Lower leg skin (tissue), 4 donors: ENCODE data around the gene LCN2. TPM values are rescaled to one million over a fixed set of nuclear protein-coding genes. Genes with fewer than 3 reads are reported as not detected.

Experiments used
- DNase-seq, 2 donors: peaks; one replicate each; pipeline ENCODE4 v3.0.0-alpha.2; 2019; ENCODE audit warnings: low spot score in 2 of 2
- H3K4me3 ChIP-seq: fragments of 200-600 bp; sonication (generic); 2 replicates; pipeline ENCODE4 v1.5.1; 2017; ENCODE audit warnings: mild to moderate bottlenecking, low read depth; ENCODE audit not compliant: poor library complexity, severe bottlenecking
- POLR2A ChIP-seq, 2 donors: fragments of 450-650 bp; IDR thresholded peaks; one replicate each; pipeline ENCODE4 v1.6.1; 2016 to 2017; ENCODE audit warnings: antibody characterized with exemption in 2 of 2, mild to moderate bottlenecking in 1 of 2, moderate library complexity in 1 of 2
- WGBS, 2 donors: methylation state at CpG; one replicate each; pipeline ENCODE4 v1.1.5; 2018; 5-methylcytosine and 5-hydroxymethylcytosine counted together
- intact Hi-C: fragments of 100-400 bp; cut with DNase I; formaldehyde crosslinking; loops from one replicate; pipeline ENCODE4 v1.15.0; 2023; ENCODE audit warnings: low total_unique reads
- total RNA-seq, 4 donors: library from RNA; depleted of rRNA; stranded (reverse); fragments of >200 nt; gene quantifications; one replicate each; pipeline ENCODE4 v1.1.0, GENCODE V29; 2016
- TF ChIP-seq, protein P1 (sequence below), 3 donors: fragments of 450-650 bp; IDR thresholded peaks; one replicate each; pipeline ENCODE4 v1.5.1; 2016; ENCODE audit warnings: antibody characterized with exemption in 3 of 3, mild to moderate bottlenecking in 3 of 3, moderate library complexity in 2 of 3

Gene LCN2
- total RNA-seq, result 10 to 100 TPM in 2 of 4 donors, 1 to 10 TPM in 2; 3.7 to 33.8 (median 19.1) TPM

DNA sequence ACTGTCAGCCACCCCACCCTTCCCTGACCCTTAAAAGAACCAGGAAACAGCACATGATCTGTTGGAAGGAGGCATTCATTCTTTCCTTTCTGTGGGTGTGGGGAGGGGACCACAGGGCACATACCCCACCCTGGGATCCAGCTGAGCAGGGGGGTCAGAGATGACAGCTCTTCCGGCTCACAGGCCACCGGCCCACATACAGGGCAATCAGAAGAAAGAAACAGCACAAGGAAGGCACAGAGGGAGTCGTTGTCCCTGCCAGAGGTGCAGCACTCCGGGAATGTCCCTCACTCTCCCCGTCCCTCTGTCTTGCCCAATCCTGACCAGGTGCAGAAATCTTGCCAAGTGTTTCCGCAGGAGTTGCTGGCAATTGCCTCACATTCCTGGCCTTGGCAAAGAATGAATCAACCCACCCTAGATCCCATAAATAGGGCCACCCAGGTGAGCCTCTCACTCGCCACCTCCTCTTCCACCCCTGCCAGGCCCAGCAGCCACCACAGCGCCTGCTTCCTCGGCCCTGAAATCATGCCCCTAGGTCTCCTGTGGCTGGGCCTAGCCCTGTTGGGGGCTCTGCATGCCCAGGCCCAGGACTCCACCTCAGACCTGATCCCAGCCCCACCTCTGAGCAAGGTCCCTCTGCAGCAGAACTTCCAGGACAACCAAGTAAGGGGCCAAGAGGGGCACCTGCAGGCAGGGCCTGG is at the start of gene LCN2:
LCN2 (plus strand) TSS at position 453 of the 701 bp plus-strand sequence; CDS start at position 526, 73 bp downstream.
- TF ChIP-seq, protein P1, sequence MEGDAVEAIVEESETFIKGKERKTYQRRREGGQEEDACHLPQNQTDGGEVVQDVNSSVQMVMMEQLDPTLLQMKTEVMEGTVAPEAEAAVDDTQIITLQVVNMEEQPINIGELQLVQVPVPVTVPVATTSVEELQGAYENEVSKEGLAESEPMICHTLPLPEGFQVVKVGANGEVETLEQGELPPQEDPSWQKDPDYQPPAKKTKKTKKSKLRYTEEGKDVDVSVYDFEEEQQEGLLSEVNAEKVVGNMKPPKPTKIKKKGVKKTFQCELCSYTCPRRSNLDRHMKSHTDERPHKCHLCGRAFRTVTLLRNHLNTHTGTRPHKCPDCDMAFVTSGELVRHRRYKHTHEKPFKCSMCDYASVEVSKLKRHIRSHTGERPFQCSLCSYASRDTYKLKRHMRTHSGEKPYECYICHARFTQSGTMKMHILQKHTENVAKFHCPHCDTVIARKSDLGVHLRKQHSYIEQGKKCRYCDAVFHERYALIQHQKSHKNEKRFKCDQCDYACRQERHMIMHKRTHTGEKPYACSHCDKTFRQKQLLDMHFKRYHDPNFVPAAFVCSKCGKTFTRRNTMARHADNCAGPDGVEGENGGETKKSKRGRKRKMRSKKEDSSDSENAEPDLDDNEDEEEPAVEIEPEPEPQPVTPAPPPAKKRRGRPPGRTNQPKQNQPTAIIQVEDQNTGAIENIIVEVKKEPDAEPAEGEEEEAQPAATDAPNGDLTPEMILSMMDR (IDR thresholded peaks at IDR 0.05), result no peak
- TF ChIP-seq POLR2A (IDR thresholded peaks at IDR 0.05), result no peak
- intact Hi-C loops, result no loop called here
- H3K4me3 ChIP-seq, result no peak within 1 kb of the TSS
- 43 to 48% methylated on average over 9 of the region's 9 CpGs for WGBS, 2 donors
- DNase-seq, result no peak

- intact Hi-C loops, result no loop called here
- H3K4me3 ChIP-seq, result no peak overlapping the region
Measured at GRCh38 chr9:128099932-128100491, 49.2 kb upstream of the LCN2 start.

GRCh38 chr9:128100581-128100980 is 48.7 kb upstream of the LCN2 start:
- no peak for DNase-seq
- intact Hi-C loops, result no loop called here
- no peak overlapping the region for H3K4me3 ChIP-seq
- no peak for TF ChIP-seq POLR2A (IDR thresholded peaks at IDR 0.05)
- TF ChIP-seq, protein P1 (IDR thresholded peaks at IDR 0.05), result no peak
- WGBS, 2 donors, result 88 to 94% methylated on average over 9 to 10 of the region's 10 CpGs

More at GRCh38 chr9:128099932-128100491, 49.2 kb upstream of the LCN2 start:
- 58% methylated on average over 14 to 16 of the region's 16 CpGs for WGBS, 2 donors
- no peak for TF ChIP-seq POLR2A (IDR thresholded peaks at IDR 0.05)
- TF ChIP-seq, protein P1 (IDR thresholded peaks at IDR 0.05), result no peak
- DNase-seq, result no peak

- no peak for TF ChIP-seq POLR2A (IDR thresholded peaks at IDR 0.05)
- TF ChIP-seq, protein P1 (IDR thresholded peaks at IDR 0.05), result no peak
- 85 to 92% methylated on average over 12 of the region's 12 CpGs for WGBS, 2 donors
- H3K4me3 ChIP-seq, result no peak overlapping the region
- intact Hi-C loops, result no loop called here
- DNase-seq, result no peak
Measured at GRCh38 chr9:128101231-128101661, 48.0 kb upstream of the LCN2 start.

DNA sequence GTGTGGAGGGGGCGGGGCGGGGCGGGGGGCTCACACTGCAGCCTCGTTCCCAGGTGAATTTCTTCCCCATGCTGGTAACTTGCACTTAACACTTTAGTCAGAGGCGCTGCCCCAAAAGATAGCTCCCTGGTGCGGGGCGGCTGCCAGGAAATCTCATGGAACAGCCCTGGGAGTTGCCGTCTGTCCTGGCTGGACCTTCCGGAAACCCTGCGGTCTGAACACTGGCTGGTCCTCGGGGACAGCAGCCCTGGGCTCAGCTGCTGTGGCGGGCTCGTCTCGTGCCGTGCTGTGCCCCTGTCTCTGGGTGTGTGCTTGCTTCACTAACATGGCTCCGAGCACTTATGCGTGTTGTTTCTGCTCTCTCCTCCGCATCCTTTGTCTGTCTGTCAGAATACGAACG is 47.6 kb upstream of the LCN2 start:
- no peak overlapping the region for H3K4me3 ChIP-seq
- WGBS, 2 donors, result 84 to 92% methylated on average over 20 of the region's 20 CpGs
- DNase-seq, result no peak
- TF ChIP-seq, protein P1 (IDR thresholded peaks at IDR 0.05), result no peak
- no peak for TF ChIP-seq POLR2A (IDR thresholded peaks at IDR 0.05)
- intact Hi-C loops, result no loop called here
